Effector memory CD8-positive, alpha-beta T cell (primary cell): ENCODE measurements around the gene OTOF.

Experiments
- ATAC-seq: fragments of 150-1000 bp; cut with Tn5 transposase; replicated peaks from 2 replicates; pipeline ENCODE4 v1.10.0; 2021; ENCODE audit warnings: mild to moderate bottlenecking, moderate library complexity
- DNase-seq, 3 experiments: peaks; one replicate each; pipeline ENCODE4 v3.0.0; 2021
- H3K27ac Mint-ChIP-seq, 2 donors: one replicate each; pipeline ENCODE4 v1.8.0; 2022; ENCODE audit warnings: mild to moderate bottlenecking in 2 of 2, mixed read lengths in 2 of 2, moderate library complexity in 2 of 2
- H3K27me3 Mint-ChIP-seq, 2 donors: one replicate each; pipeline ENCODE4 v1.8.0; 2022; ENCODE audit warnings: mixed read lengths in 2 of 2
- H3K36me3 Mint-ChIP-seq: one replicate; pipeline ENCODE4 v1.8.0; 2022; ENCODE audit warnings: mild to moderate bottlenecking, moderate library complexity, mixed read lengths; ENCODE audit not compliant: insufficient read depth
- H3K4me1 Mint-ChIP-seq, 2 donors: one replicate each; pipeline ENCODE4 v1.8.0; 2022; ENCODE audit warnings: low read depth in 2 of 2, mixed read lengths in 2 of 2
- H3K4me3 Mint-ChIP-seq, 2 donors: one replicate each; pipeline ENCODE4 v1.8.0; 2022; ENCODE audit warnings: mild to moderate bottlenecking in 2 of 2, mixed read lengths in 2 of 2, moderate library complexity in 2 of 2
- H3K9me3 Mint-ChIP-seq, 2 donors: one replicate each; pipeline ENCODE4 v1.8.0; 2022; ENCODE audit warnings: mixed read lengths in 2 of 2

Gene OTOF

GRCh38 chr2:26482211-26483026, 4.5 kb upstream of the OTOF start:
- H3K27ac Mint-ChIP-seq, result no peak overlapping the region
- H3K4me1 Mint-ChIP-seq, result peaks cover 4 to 5% of the 10 kb centered on the region in 2 donors
- no peak overlapping the region for H3K4me3 Mint-ChIP-seq
- ATAC-seq, result no peak
- H3K36me3 Mint-ChIP-seq, result peaks cover 2% of the 10 kb centered on the region
- no peak for DNase-seq
- peaks cover 0 to 23% of the 10 kb centered on the region in 2 donors for H3K27me3 Mint-ChIP-seq
- H3K9me3 Mint-ChIP-seq, result no peaks in the 10 kb centered on the region

GRCh38 chr2:26481706-26482105, 3.8 kb upstream of the OTOF start:
- peaks cover 4 to 5% of the 10 kb centered on the region in 2 donors for H3K4me1 Mint-ChIP-seq
- H3K9me3 Mint-ChIP-seq, result no peaks in the 10 kb centered on the region
- DNase-seq (no peak), ATAC-seq (no peak)
- no peak overlapping the region for H3K27ac Mint-ChIP-seq
- H3K4me3 Mint-ChIP-seq, result no peak overlapping the region
- peaks cover 0 to 23% of the 10 kb centered on the region in 2 donors for H3K27me3 Mint-ChIP-seq
- H3K36me3 Mint-ChIP-seq, result peaks cover 2% of the 10 kb centered on the region

DNA sequence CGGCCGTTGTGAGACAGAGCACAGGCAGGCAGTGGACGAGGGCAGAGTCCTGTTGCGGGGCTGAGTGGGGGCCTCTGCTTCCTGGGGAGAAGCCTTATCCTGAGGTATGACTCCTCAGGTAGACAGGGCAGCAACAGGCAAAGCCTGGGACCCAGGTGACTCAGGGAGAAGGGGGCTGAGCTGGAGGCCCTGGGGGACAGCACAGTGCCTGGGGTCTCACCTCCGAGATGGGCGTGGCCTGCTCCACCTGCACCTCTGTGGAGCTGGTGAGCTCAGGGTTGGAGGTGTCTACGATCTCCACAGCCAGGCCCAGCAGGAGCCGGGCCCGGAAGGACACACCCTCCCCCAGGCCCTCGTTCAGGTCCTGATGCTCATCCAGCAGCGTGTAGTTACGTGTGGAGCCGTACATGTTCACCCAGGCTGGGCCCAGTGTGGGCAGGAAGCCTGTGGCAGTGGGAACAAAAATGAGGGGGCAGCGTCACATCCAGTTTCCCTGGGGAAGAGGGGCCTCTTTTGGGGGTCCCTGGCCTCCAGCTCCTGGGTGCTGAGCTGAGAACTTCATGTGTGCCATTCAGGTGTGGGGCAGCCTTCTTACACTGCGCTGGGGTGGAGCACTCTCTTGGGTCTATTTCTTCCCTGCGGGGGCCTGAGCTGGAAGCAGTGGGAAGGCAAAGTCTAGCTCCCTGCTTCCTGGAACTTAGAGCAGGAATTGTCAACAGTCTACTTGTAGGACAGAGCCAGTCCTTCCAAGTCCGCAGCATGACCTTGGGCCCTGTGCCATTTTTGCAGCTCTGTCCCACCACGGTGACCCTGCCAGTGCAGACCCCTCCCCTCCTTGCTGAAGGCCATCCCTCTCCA, 2.9 kb upstream of the OTOF start:
- peaks cover 0 to 22% of the 10 kb centered on the region in 2 donors for H3K27me3 Mint-ChIP-seq
- H3K36me3 Mint-ChIP-seq, result peaks cover 3% of the 10 kb centered on the region
- H3K9me3 Mint-ChIP-seq, result no peaks in the 10 kb centered on the region
- no peak for DNase-seq
- ATAC-seq, result no peak
- peaks cover 4 to 5% of the 10 kb centered on the region in 2 donors for H3K4me1 Mint-ChIP-seq
- no peak overlapping the region for H3K27ac Mint-ChIP-seq
- H3K4me3 Mint-ChIP-seq, result no peak overlapping the region

- ATAC-seq (no peak), DNase-seq (no peak)
- H3K4me1 Mint-ChIP-seq, result peaks cover 4 to 5% of the 10 kb centered on the region in 2 donors
- no peaks in the 10 kb centered on the region for H3K9me3 Mint-ChIP-seq
- H3K36me3 Mint-ChIP-seq, result peaks cover 6% of the 10 kb centered on the region
- H3K27ac Mint-ChIP-seq, result no peak overlapping the region
- peaks cover 0 to 14% of the 10 kb centered on the region in 2 donors for H3K27me3 Mint-ChIP-seq
- H3K4me3 Mint-ChIP-seq, result no peak overlapping the region
Observed at GRCh38 chr2:26479789-26480565, 2.1 kb upstream of the OTOF start.

- no peak for DNase-seq
- no peaks in the 10 kb centered on the region for H3K9me3 Mint-ChIP-seq
- H3K4me1 Mint-ChIP-seq, result peaks cover 4 to 5% of the 10 kb centered on the region in 2 donors
- peaks cover 0 to 7% of the 10 kb centered on the region in 2 donors for H3K27me3 Mint-ChIP-seq
- ATAC-seq, result no peak
- H3K4me3 Mint-ChIP-seq, result no peak overlapping the region
- H3K27ac Mint-ChIP-seq, result no peak overlapping the region
- H3K36me3 Mint-ChIP-seq, result peaks cover 5% of the 10 kb centered on the region
Observed at GRCh38 chr2:26479131-26479788, 1.3 kb upstream of the OTOF start.

DNA sequence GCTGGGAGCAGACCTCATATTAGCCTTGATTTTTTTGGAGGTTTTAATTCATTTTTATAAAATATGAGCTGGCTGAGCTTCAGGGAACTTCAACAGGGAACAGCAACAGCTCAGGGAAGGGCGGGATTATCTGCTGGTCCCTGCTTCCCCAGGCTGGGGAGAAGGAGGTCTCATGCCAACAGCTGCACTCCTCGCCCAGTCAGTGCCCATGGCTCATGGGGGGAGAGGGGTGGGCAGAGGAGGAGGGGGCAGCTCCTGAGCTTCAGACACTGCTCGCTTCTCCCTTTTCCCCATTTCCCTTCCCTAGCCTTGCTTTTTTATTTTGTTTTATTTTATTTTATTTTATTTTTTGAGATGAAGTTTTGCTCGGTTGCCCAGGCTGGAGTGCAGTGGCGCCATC, 442 bp upstream of the OTOF start:
- H3K36me3 Mint-ChIP-seq, result peaks cover 4% of the 10 kb centered on the region
- no peaks in the 10 kb centered on the region for H3K27me3 Mint-ChIP-seq
- no peak overlapping the region for H3K4me3 Mint-ChIP-seq
- H3K27ac Mint-ChIP-seq, result no peak overlapping the region
- no peak for DNase-seq
- peaks cover 4 to 5% of the 10 kb centered on the region in 2 donors for H3K4me1 Mint-ChIP-seq
- ATAC-seq, result no peak
- no peaks in the 10 kb centered on the region for H3K9me3 Mint-ChIP-seq

DNA sequence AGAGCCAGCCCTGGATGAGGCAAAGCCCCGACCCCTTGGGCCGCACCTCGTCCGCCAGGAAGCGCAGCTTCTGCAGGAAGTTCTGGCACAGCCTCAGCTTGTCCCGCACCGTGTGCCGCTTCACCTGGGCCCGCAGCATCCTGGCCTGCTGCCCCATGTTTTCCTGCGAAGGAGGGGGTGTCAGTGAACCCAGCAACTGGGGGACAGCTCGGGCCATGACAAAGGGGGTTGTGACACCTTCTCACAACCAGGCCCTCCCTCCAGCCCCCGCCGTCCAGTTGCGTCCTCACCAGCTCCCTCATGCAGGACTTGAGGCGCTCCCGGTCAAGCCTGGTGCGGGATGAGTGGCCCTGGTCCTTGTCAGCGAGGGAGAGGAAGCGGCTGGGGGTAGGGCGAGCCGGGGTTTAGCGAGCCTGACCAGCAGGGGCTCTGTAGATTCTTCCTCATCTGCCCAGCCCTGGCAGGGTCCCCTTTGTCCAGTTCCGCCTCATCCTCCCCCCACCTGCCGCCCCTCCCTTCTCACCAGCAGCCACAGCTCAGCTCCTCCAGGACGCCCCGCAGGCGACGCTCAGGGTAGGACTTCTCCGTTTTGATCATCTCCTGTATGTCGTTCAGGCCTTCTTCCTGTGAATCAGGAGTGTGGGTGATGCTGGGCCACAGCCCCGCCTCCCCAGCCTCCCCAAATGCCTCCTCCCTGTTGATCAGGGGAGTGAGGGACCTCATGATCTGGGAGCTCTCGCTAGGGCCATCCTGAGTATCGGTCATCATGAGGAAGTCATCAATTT, 606 bp downstream of the OTOF start:
- H3K9me3 Mint-ChIP-seq, result no peaks in the 10 kb centered on the region
- DNase-seq, result no peak
- peaks cover 4% of the 10 kb centered on the region for H3K36me3 Mint-ChIP-seq
- peak overlapping the region; percentile 32 to 70 for H3K4me3 Mint-ChIP-seq
- H3K27me3 Mint-ChIP-seq, result no peaks in the 10 kb centered on the region
- peak overlapping the region; percentile 22 to 65 for H3K27ac Mint-ChIP-seq
- H3K4me1 Mint-ChIP-seq, result peaks cover 4 to 5% of the 10 kb centered on the region in 2 donors
- no peak for ATAC-seq

GRCh38 chr2:26475832-26476501, 2.0 kb downstream of the OTOF start:
- no peaks in the 10 kb centered on the region for H3K27me3 Mint-ChIP-seq
- peaks cover 0 to 6% of the 10 kb centered on the region in 2 donors for H3K9me3 Mint-ChIP-seq
- H3K36me3 Mint-ChIP-seq, result peaks cover 4% of the 10 kb centered on the region
- H3K4me1 Mint-ChIP-seq, result peaks cover 4 to 5% of the 10 kb centered on the region in 2 donors
- H3K4me3 Mint-ChIP-seq, result no peak overlapping the region
- DNase-seq (no peak), ATAC-seq (no peak)
- H3K27ac Mint-ChIP-seq, result peak overlapping the region in 1 of 2 donors; percentile 55

- Mint-ChIP-seq H3K4me1 (peaks cover 4 to 5% of the 10 kb centered on the region in 2 donors), H3K36me3 (peaks cover 4% of the 10 kb centered on the region), H3K4me3 (no peak overlapping the region), H3K27me3 (no peaks in the 10 kb centered on the region), H3K27ac (peak overlapping the region in 1 of 2 donors; percentile 55), H3K9me3 (peaks cover 0 to 10% of the 10 kb centered on the region in 2 donors)
- DNase-seq (no peak), ATAC-seq (no peak)
Observed at GRCh38 chr2:26475037-26475436, 2.9 kb downstream of the OTOF start.

DNA sequence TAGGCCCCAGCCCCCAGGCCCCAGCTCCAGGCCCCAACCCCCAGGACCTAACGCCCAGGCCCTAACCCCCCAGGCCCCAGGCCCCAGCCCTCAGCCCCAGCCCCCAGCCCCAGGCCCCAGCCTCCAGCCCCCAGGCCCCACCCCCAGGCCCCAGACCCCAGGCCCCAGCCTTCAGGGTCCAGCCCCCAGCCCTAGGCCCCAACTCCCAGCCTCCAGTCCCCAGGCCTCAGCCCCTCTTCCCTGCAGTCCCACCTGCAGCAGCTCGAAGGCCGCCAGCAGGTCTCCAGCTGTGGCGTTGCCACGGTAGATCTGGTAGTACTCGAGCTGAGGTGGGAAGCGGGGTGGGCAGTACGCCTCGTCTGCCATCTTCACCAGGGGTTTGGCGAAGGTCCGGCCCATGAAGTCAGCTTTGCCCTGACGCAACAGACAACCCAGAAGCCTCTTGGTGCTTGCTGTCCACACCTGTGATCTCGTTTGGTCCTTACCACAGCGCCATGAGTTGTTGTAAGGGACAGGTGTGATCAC, 3.6 kb downstream of the OTOF start:
- H3K4me3 Mint-ChIP-seq, result no peak overlapping the region
- H3K27me3 Mint-ChIP-seq, result no peaks in the 10 kb centered on the region
- peaks cover 4 to 5% of the 10 kb centered on the region in 2 donors for H3K4me1 Mint-ChIP-seq
- H3K27ac Mint-ChIP-seq, result no peak overlapping the region
- no peak for DNase-seq
- ATAC-seq, result no peak
- H3K36me3 Mint-ChIP-seq, result peaks cover 4% of the 10 kb centered on the region
- peaks cover 0 to 15% of the 10 kb centered on the region in 2 donors for H3K9me3 Mint-ChIP-seq

GRCh38 chr2:26473796-26474195, 4.1 kb downstream of the OTOF start:
- Mint-ChIP-seq H3K4me1 (peaks cover 4 to 5% of the 10 kb centered on the region in 2 donors), H3K4me3 (no peak overlapping the region), H3K27ac (no peak overlapping the region), H3K27me3 (no peaks in the 10 kb centered on the region), H3K36me3 (peaks cover 4% of the 10 kb centered on the region), H3K9me3 (peaks cover 0 to 15% of the 10 kb centered on the region in 2 donors)
- ATAC-seq, result no peak
- DNase-seq, result no peak
